Measurements from ENCODE around the gene OR2L8. TPM values are rescaled to one million over a fixed set of nuclear protein-coding genes. Genes with fewer than 3 reads are reported as not detected.
A peak's percentile ranks its signal among the peaks of the same experiment; 100 is the strongest.
"Not testable (repeated sequence)": the region's sequence is repeated elsewhere in the genome, so short reads cannot be mapped to it uniquely, and the experiment has no call there.

Gene OR2L8
- polyA plus RNA-seq, 1 donor, result not detected

DNA sequence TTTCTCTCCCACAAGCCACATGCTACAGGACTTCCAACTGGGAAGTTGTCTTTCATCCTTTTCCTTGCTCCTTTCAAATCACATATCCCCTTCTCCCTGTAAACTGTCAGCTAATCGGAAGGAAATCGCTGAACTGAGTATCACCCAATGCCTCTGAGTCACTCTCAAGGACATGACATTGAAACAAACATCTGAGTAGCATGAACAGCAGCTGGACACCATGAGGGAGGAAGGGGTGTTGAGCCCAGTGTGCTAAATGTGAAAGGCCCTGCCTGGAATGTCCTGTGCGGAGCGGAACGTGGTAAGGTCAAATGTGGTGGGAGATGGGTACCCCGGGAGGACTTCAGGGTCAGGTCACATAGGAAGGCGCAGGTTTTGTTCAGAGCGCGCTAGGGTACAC lies 23.8 kb upstream of the OR2L8 start, which contains the start of gene OR2AJ1:
Gene OR2AJ1 (plus strand): TSS at position 22 of the 400 bp plus-strand sequence. CDS start 8,880 bp downstream, outside the sequence.
- WGBS (ENCODE audit: insufficient coverage, low lambda C conversion rate), result no CpG with 5 or more reads among the region's 9 CpGs
- no peak for DNase-seq
- Histone ChIP-seq H3K4me1 (ENCODE audit: control insufficient read depth, insufficient read depth, low read length) (no peaks in the 10 kb centered on the region), H3K27me3 (ENCODE audit: control insufficient read depth, insufficient read depth, low read length) (no peaks in the 10 kb centered on the region), H3K36me3 (ENCODE audit: control insufficient read depth, insufficient read depth, low read length) (no peaks in the 10 kb centered on the region), H3K4me3 (ENCODE audit: low read length) (no peak within 1 kb of the TSS), H3K9me3 (ENCODE audit: control insufficient read depth, low read depth, low read length) (peaks cover 2% of the 10 kb centered on the region), H3K27ac (ENCODE audit: low read length) (no peak within 1 kb of the TSS)

DNA sequence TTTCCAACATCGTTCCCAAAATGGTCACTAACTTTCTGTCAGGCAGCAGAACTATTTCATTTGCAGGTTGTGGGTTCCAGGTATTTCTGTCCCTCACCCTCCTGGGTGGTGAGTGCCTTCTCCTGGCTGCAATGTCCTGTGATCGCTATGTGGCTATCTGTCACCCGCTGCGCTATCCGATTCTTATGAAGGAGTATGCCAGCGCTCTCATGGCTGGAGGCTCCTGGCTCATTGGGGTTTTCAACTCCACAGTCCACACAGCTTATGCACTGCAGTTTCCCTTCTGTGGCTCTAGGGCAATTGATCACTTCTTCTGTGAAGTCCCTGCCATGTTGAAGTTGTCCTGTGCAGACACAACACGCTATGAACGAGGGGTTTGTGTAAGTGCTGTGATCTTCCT lies 14.7 kb upstream of the OR2L8 start:
- no CpG with 5 or more reads among the region's 8 CpGs for WGBS (ENCODE audit: insufficient coverage, low lambda C conversion rate)
- peaks cover 14% of the 10 kb centered on the region for H3K9me3 ChIP-seq (ENCODE audit: control insufficient read depth, low read depth, low read length)
- H3K27ac ChIP-seq (ENCODE audit: low read length), result no peak overlapping the region
- H3K36me3 ChIP-seq (ENCODE audit: control insufficient read depth, insufficient read depth, low read length), result no peaks in the 10 kb centered on the region
- no peak for DNase-seq
- H3K4me3 ChIP-seq (ENCODE audit: low read length), result no peak overlapping the region
- H3K27me3 ChIP-seq (ENCODE audit: control insufficient read depth, insufficient read depth, low read length), result no peaks in the 10 kb centered on the region
- no peaks in the 10 kb centered on the region for H3K4me1 ChIP-seq (ENCODE audit: control insufficient read depth, insufficient read depth, low read length)

DNA sequence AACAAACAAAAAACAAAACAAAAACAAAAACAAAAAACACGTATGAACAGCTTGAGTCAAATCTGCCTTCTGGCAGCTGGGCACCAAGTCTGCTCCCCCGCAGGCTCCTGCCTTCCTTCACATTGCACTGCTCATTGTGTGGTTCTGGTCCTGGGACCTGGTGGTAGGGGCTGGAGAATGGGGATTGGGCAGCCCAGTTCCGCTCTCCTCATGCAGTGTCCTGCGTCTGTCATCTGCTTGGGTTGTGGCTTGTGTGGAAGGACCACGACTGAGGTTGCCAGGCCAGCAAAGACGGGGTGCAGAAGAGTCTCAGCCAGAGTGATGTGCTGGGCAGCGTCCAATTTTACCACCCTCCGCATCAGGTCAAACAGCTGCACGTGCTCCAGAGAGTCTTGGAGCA lies 12.9 kb upstream of the OR2L8 start:
- H3K36me3 ChIP-seq (ENCODE audit: control insufficient read depth, insufficient read depth, low read length), result no peaks in the 10 kb centered on the region
- no peak for DNase-seq
- no peak overlapping the region for H3K4me3 ChIP-seq (ENCODE audit: low read length)
- peaks cover 14% of the 10 kb centered on the region for H3K9me3 ChIP-seq (ENCODE audit: control insufficient read depth, low read depth, low read length)
- no CpG with 5 or more reads among the region's 9 CpGs for WGBS (ENCODE audit: insufficient coverage, low lambda C conversion rate)
- H3K27ac ChIP-seq (ENCODE audit: low read length), result no peak overlapping the region
- no peaks in the 10 kb centered on the region for H3K4me1 ChIP-seq (ENCODE audit: control insufficient read depth, insufficient read depth, low read length)
- H3K27me3 ChIP-seq (ENCODE audit: control insufficient read depth, insufficient read depth, low read length), result no peaks in the 10 kb centered on the region

DNA sequence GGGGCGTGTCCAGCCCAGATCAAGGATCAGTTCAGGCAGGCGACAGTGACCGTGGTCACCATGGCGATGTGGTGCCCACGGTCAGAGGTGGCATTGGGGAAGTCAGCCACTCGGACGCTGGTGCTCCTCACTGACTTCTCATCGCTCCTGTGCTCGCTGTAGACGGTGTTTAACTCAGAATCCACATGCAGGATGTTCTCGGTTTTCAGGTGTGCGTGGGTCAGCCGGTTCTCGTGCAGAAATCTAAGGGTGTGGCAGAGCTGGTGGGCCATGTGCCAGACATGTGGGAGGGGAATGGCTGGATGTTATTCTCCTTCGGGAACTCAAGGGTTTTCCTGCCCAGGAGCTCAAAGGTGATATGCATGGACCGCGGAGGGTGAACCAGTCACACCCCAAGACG lies 12.2 kb upstream of the OR2L8 start:
- H3K9me3 ChIP-seq (ENCODE audit: control insufficient read depth, low read depth, low read length), result peaks cover 14% of the 10 kb centered on the region
- WGBS (ENCODE audit: insufficient coverage, low lambda C conversion rate), result no CpG with 5 or more reads among the region's 18 CpGs
- no peak overlapping the region for H3K27ac ChIP-seq (ENCODE audit: low read length)
- no peaks in the 10 kb centered on the region for H3K36me3 ChIP-seq (ENCODE audit: control insufficient read depth, insufficient read depth, low read length)
- no peak for DNase-seq
- no peaks in the 10 kb centered on the region for H3K4me1 ChIP-seq (ENCODE audit: control insufficient read depth, insufficient read depth, low read length)
- no peak overlapping the region for H3K4me3 ChIP-seq (ENCODE audit: low read length)
- no peaks in the 10 kb centered on the region for H3K27me3 ChIP-seq (ENCODE audit: control insufficient read depth, insufficient read depth, low read length)

DNA sequence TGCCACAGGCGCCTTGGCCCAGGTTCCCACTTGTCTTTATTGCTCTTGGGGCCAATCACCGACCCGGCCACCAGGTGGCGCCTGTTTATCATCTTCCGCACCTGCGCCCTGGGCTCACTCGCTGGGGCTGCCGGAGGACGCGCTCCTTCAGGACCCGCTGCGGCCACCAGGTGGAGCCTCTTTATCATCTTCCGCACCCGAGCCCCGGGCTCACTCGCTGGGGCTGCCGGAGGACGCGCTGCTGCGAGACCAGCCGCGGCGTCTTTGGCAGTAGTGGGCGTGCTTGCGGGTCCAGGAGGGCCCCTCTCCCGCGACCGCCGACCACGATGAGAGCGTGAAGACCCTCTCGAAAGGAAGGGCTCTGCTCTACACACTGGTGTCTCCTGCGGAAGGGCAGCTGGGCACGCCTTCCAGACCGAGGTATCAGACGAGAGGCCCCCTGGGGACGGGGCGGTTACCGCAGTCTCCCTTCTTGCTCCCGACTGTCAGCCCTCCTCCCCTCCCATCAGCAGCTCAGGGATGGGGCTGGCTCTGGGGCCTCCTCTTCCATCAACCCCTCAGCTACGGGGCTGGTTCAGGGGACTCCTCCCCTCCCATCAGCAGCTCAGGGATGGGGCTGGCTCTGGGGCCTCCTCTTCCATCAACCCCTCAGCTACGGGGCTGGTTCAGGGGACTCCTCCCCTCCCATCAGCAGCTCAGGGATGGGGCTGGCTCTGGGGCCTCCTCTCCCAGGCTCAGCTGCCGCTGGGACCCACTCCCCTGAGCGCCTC lies 11.5 kb upstream of the OR2L8 start:
- not testable (repeated sequence) for H3K4me1 ChIP-seq (ENCODE audit: control insufficient read depth, insufficient read depth, low read length); H3K27me3 ChIP-seq (ENCODE audit: control insufficient read depth, insufficient read depth, low read length); H3K27ac ChIP-seq (ENCODE audit: low read length); H3K36me3 ChIP-seq (ENCODE audit: control insufficient read depth, insufficient read depth, low read length); H3K4me3 ChIP-seq (ENCODE audit: low read length)
- no CpG with 5 or more reads among the region's 44 CpGs for WGBS (ENCODE audit: insufficient coverage, low lambda C conversion rate)
- peak in 1 of 2 donors; percentile 31 for DNase-seq
- H3K9me3 ChIP-seq (ENCODE audit: control insufficient read depth, low read depth, low read length), result peaks cover 14% of the 10 kb centered on the region

DNA sequence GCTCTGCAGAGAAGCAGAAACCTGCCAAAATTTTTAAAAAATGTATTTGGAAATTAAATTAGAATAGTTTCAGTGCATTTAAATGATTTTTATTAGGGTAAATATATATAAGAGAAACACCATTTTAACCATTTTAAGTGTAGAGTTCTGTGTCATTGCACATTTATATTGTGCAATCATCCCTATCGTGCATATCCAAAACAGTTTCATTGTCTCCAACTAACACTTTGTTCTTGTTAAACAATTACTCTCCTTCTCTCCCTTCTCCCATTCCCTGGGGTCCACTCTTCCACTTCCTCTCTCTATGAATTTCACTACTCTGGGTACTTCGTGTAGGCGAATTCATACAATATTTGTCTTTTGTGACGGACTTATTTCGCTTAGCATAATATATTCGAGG lies 6.0 kb upstream of the OR2L8 start:
- WGBS (ENCODE audit: insufficient coverage, low lambda C conversion rate), result 94% methylated on average over 3 of the region's 6 CpGs

DNA sequence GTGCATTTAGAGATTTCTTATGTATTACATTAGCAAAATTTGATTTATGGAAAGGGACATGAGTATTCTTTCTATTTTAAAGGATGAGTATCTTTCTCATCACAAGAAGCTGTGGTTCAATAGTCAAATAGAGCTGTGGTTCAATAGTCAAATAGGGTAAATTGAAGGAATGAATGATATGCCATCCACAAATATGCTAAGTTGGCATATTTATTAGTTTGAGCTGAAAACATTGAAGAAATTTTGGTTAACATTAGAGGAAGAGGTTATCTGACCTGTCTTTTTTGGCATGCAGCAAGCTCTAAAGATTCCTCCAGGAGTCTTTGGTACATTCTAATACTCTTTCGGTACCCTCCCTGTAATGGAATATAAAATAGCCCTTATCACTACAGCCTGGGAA lies 4.8 kb downstream of the OR2L8 start:
- H3K36me3 ChIP-seq (ENCODE audit: control insufficient read depth, insufficient read depth, low read length), result no peaks in the 10 kb centered on the region

More for the DNA sequence above, 6.0 kb upstream of the OR2L8 start:
- Histone ChIP-seq H3K9me3 (ENCODE audit: control insufficient read depth, low read depth, low read length) (no peaks in the 10 kb centered on the region), H3K4me3 (ENCODE audit: low read length) (no peak overlapping the region), H3K4me1 (ENCODE audit: control insufficient read depth, insufficient read depth, low read length) (no peaks in the 10 kb centered on the region), H3K36me3 (ENCODE audit: control insufficient read depth, insufficient read depth, low read length) (no peaks in the 10 kb centered on the region), H3K27me3 (ENCODE audit: control insufficient read depth, insufficient read depth, low read length) (no peaks in the 10 kb centered on the region), H3K27ac (ENCODE audit: low read length) (no peak overlapping the region)
- DNase-seq, result no peak

DNA sequence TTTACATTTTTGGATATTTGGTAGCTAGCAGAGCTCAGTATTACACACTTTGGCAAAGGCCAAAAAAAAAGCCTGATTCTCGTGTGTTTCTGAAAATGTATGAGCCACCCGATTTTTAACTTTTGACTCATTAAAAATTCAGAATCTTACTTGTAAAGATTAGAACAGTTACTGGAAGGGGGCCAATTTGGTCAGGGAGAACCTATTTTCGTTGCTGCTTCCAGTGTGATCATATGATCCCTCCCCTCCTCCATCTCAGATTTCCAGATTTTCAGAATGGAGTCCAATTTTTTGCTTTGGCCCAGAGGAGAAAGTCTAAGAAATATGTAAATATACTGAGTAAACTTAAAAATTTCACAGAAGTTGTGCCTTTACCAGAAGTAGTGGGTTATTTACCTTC lies 13.1 kb downstream of the OR2L8 start:
- 52% methylated on average over 3 of the region's 3 CpGs for WGBS (ENCODE audit: insufficient coverage, low lambda C conversion rate)

More for the DNA sequence above, 4.8 kb downstream of the OR2L8 start:
- Histone ChIP-seq H3K9me3 (ENCODE audit: control insufficient read depth, low read depth, low read length) (no peaks in the 10 kb centered on the region), H3K4me3 (ENCODE audit: low read length) (no peak overlapping the region), H3K27ac (ENCODE audit: low read length) (no peak overlapping the region), H3K4me1 (ENCODE audit: control insufficient read depth, insufficient read depth, low read length) (no peaks in the 10 kb centered on the region), H3K27me3 (ENCODE audit: control insufficient read depth, insufficient read depth, low read length) (no peaks in the 10 kb centered on the region)
- no peak for DNase-seq
- WGBS (ENCODE audit: insufficient coverage, low lambda C conversion rate), result no CpG with 5 or more reads among the region's 1 CpG

DNA sequence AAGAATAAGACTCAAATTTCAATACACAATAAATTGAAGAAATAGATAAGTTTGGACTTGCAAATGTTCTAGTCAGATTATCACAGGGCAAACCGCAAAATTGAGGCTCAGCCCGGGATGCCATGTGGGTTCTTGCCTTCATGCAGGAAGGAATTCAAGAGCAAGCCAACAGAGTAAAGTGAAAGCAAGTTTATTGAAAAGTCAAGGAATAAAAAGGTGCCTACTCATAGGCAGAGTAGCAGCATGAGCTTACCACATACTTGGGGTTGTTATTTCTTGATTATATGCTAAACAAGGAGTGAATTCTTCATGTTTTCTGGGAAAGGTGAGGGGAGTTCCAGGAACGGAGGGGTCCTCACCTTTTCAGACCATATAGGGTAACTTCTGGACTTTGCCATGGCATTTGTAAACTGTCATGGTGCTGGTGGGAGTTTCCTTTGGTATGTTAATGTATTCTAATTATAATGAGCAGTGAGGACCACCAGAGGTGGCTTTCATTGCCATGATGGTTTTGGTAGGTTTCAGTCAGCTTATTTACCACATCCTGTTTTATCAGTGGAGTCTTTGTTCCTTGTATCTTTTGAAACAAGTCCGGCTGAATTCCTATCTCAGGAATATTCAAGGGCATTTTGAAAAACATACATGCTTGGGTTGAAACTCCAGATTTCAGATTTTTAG lies 14.4 kb downstream of the OR2L8 start:
- Histone ChIP-seq H3K36me3 (ENCODE audit: control insufficient read depth, insufficient read depth, low read length) (no peaks in the 10 kb centered on the region), H3K4me1 (ENCODE audit: control insufficient read depth, insufficient read depth, low read length) (no peaks in the 10 kb centered on the region), H3K4me3 (ENCODE audit: low read length) (no peak overlapping the region), H3K27me3 (ENCODE audit: control insufficient read depth, insufficient read depth, low read length) (no peaks in the 10 kb centered on the region), H3K9me3 (ENCODE audit: control insufficient read depth, low read depth, low read length) (peaks cover 6% of the 10 kb centered on the region), H3K27ac (ENCODE audit: low read length) (no peak overlapping the region)
- WGBS (ENCODE audit: insufficient coverage, low lambda C conversion rate), result 80% methylated on average over 4 of the region's 4 CpGs
- DNase-seq, result no peak

More for the DNA sequence above, 13.1 kb downstream of the OR2L8 start:
- Histone ChIP-seq H3K9me3 (ENCODE audit: control insufficient read depth, low read depth, low read length) (peaks cover under 1% of the 10 kb centered on the region), H3K4me1 (ENCODE audit: control insufficient read depth, insufficient read depth, low read length) (no peaks in the 10 kb centered on the region), H3K4me3 (ENCODE audit: low read length) (no peak overlapping the region), H3K27me3 (ENCODE audit: control insufficient read depth, insufficient read depth, low read length) (no peaks in the 10 kb centered on the region), H3K36me3 (ENCODE audit: control insufficient read depth, insufficient read depth, low read length) (no peaks in the 10 kb centered on the region), H3K27ac (ENCODE audit: low read length) (no peak overlapping the region)
- DNase-seq, result no peak

DNA sequence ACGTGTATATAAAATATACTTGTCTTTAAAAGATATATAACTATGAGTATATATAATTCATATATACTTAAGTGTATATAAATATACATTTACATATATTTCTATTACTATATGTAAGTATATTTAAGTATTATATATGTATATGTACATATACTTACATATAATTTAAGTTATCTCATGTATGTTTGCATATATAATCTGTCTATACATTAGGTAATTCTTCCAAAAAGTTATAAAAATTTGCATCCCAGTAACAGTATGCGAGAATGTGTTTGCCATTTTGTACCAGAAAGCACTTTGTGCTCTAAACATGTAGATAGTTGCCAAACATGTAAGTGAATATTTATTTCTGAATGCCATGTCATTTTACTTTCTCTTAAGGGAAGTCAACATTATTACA lies 16.3 kb downstream of the OR2L8 start, which contains the start of gene OR2AK2:
Gene OR2AK2 (plus strand): TSS at position 301 of the 400 bp plus-strand sequence. CDS start 144 bp downstream, outside the sequence.
- H3K36me3 ChIP-seq (ENCODE audit: control insufficient read depth, insufficient read depth, low read length), result no peaks in the 10 kb centered on the region
- no peak within 1 kb of the TSS for H3K27ac ChIP-seq (ENCODE audit: low read length)
- H3K4me3 ChIP-seq (ENCODE audit: low read length), result no peak within 1 kb of the TSS
- H3K4me1 ChIP-seq (ENCODE audit: control insufficient read depth, insufficient read depth, low read length), result no peaks in the 10 kb centered on the region
- no peak for DNase-seq
- WGBS (ENCODE audit: insufficient coverage, low lambda C conversion rate), result 92% methylated on average over 2 of the region's 2 CpGs
- no peaks in the 10 kb centered on the region for H3K27me3 ChIP-seq (ENCODE audit: control insufficient read depth, insufficient read depth, low read length)
- peaks cover 6% of the 10 kb centered on the region for H3K9me3 ChIP-seq (ENCODE audit: control insufficient read depth, low read depth, low read length)

Measured in large intestine (tissue), 3 donors.